Stimulated activated CD4-positive, alpha-beta T cell treated with anti-CD3 and anti-CD28 coated beads, Interleukin-1b, Interleukin-23, amount 100 ng/mL, for 1 hour (primary cell): Measurements from ENCODE around the gene SNTG2.

Source experiments
- DNase-seq, 2 donors: peaks; one replicate each; pipeline ENCODE4 v3.0.0-alpha.2; 2020; ENCODE audit warnings: low read depth in 2 of 2

Gene SNTG2

DNA sequence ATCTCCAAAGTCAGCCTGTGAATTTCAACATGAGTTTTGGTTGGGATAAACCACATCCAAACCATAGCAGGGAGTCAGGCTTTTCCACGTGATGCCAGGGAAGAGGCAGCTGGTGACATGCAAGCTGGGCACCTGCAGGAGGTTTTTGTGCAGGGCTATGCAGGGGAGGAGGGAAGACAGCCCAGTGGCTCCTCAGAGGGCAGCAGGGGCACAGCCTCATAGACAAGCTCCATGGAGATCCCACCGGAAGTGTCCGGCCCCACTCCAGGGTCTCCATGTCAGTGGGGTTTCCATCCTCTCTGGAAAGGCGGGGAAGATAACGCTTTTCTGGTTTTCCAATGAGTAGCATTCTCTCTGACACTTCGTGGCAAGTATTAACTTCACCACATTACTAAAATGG lies 327.0 kb downstream of the SNTG2 start:
- DNase-seq, result no peak

DNA sequence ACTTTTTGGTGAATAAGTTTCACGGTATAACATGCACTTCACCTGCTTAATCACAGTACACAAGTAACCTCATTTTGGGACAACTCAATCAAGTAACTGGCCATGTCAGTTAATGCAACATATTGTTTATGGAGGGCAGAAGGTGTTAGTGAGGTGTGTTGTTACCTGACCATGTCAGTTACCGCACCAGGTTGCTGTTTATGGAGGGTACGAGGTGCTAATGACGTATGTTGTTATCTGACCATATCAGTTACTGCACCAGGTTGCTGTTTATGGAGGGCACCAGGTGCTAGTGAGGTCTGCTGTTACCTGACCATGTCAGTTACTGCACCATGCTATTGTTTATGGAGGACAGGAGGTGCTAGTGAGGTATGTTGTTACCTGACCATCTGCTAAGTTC lies 327.5 kb downstream of the SNTG2 start:
- DNase-seq, result no peak

DNA sequence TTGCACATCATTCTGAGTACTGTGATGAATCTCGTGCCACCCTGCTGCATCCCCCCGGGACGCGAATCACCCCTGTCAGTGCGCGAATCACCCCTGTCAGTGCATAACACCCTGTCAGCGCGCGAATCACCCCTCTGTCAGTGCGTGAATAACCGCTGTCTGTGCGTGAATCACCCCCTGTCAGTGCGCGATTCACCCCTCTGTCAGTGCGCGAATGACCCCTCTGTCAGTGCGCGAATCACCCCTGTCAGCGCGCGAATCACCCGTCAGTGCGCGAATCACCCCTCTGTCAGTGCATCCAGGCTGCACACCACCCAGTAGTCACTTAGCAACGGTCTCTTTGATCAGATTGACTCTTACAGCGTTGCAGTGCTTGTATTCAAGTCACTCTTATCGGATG lies 328.2 kb downstream of the SNTG2 start:
- DNase-seq, result no peak

DNA sequence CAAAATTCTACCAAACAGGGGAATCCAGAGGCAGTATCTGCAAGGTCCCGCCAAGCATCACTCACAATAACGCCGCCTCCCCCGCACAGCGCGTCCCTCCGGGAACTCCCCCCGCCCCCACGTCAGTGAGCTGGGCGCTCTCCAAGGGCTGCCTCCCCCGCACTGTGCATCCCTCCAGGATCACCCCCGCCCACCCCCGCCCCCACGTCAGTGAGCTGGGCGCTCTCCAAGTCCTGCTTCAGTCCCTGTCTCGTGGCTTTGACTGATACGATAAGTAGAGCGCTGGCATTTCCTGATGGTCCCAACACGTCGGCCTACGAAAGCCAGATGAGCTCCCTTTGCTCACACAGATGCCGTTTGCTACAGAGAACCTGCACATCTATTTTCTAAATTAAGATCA lies 331.9 kb downstream of the SNTG2 start:
- DNase-seq, result no peak

DNA sequence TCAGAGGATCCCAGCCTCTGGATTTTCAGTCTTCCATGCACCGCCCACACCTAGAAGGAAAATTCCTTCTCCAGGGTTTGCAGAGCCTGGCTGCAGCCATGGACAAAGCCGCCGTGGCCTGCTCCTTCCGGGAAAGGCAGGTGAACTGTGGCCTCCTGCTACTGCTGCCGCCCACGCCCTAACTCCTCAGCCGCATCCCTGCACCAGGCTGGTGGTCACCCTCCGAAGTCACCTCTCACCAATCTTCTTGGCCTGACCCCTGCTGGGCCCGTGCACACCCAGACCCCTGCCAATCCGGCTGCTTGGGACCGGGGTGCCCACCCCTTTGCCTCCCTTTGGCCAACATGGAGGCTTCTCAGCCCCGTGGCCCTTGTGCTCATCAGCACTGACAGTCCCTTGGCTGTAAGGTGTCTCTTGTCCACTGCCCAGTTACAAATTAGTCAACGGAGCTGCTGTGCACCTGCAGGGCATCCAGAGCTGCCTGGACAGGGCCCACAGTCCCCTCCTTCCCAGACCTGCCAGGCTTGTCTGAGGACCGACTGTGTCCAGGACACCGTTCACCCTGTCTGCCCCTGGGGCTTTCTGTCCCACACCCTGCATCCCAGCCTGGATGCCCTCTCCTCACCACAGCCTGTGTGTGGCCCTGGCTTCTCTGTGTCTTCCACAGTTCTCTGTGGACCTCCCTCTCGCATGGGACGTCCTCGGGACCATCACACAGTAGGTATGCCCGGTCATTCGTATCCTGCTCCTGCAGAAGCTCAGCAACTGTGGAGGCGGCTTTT lies 332.6 kb downstream of the SNTG2 start:
- no peak for DNase-seq

DNA sequence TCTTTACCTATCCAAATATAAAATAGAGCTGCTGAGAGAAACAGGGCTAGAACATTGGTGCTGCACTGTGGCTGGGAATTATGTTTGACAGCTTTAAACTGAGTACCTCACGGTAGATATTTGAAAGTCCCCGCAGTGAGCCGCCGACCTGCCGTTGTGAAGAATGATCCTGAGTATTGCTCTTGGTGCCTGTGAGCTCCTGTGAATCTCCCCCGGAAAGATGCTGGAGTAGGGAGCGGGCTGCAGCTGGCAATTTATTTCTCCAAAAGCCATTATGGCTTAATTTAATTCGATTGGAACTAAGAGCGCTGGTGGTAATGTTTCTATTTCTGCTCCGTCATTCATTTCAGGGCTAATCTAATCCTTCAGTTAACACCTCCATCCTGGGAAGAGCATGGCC lies 333.2 kb downstream of the SNTG2 start:
- no peak for DNase-seq

DNA sequence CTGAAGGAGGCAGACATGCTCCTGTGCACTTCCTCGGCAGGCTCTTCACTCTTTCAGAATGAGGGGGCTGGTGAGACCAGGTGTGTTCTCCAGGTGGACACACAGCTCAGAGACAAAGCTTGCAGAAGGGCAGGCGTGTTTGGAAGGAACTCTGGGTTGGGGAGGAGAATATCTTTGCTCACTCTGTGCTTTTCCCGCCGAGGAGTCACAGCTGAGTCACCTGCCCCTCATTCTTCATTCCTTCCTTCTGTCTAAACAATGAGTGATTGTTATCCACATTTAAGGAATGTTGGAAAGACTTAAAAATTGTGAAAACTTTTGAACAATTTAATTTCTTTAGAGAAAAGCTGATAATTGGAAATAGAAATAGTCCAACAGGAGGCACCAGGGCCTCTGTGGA lies 336.3 kb downstream of the SNTG2 start:
- no peak for DNase-seq

DNA sequence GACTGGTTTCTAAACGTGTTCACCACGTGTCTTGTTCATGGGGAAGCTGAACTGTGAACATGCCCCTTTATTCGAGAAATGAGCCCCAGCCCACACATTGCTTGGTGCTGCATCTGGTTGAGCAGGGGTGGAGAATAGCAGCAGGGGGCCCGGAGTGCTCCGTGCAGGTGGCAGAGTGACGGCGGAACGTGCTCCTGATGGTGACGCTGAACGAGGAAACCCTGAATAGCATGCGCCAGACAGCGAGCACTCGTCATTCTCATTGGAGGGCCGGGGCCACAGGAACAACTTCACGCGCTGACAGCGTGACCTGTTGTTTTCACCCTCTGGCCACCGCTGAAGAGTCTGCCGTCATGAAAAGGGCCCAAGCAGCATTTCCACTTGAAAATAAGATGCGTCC lies 336.8 kb downstream of the SNTG2 start:
- DNase-seq, result no peak

DNA sequence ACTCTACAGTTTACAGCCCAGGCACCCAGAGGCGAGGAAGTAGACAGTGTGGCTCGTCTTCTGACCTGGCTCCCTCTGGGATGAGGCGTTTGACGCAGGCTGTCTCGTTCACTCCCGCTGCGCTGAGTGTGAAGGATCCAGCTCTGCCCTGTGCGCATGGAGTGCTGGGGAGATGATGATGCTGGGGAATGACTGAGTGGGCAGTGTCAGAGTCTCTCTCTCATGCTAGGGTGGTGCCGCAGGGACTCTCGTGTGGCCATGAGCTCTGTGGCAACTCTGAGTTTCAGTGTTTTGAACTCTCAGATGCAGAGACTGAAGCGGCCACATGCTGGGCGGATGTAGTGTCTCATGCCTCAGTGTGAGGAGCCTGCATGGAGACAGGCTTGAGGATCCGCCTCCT lies 344.3 kb downstream of the SNTG2 start:
- no peak for DNase-seq

DNA sequence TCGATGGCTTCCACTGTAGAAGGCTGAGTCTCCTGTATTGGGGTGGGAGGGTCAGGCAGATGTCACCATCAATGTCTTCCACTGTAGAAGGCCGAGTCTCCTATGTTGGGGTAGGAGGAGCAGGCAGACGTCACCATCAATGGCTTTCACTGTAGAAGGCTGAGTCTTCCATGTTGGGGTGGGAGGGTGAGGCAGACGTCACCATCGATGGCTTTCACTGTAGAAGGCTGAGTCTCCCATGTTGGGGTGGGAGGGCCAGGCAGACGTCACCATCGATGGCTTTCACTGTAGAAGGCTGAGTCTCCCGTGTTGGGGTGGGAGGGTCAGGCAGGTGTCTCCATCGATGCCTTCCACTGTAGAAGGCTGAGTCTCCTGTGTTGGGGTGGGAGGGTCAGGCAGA lies 345.1 kb downstream of the SNTG2 start:
- no peak for DNase-seq

DNA sequence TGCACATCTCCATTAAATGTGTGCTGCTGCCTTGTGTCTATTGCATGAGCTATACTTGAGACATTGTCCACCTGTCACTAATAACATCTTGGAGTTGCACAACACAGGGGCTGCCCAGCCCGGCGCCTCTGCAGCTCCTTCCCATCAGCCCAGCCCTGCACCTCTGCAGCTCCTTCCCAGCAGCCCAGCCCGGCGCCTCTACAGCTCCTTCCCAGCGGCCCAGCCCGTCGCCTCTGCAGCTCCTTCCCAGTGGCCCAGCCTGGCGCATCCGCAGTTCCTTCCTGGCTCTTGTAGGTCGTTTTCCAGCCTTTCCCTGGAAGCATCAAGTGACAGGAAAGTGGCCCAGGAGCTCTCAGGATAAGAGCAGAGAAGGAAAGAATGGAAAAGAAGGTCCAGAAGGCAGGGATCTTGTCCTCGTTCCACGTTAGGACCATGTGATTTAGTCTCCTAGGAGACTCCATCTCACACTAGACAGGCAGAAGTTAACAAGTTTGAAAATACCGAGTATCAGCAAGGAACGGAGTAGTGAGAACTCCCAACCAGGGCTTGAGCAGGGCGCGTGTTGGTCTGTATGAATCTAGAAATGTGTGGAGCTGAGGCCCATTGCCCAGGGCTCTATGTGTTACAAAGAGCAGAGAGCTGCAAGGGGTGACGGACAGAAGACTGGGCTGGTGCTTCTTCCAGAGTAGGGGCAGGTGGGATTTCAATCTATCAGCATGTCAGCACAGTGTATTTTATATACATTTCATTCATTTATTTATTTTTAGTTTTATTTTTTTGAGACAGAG lies 346.9 kb downstream of the SNTG2 start:
- no peak for DNase-seq

DNA sequence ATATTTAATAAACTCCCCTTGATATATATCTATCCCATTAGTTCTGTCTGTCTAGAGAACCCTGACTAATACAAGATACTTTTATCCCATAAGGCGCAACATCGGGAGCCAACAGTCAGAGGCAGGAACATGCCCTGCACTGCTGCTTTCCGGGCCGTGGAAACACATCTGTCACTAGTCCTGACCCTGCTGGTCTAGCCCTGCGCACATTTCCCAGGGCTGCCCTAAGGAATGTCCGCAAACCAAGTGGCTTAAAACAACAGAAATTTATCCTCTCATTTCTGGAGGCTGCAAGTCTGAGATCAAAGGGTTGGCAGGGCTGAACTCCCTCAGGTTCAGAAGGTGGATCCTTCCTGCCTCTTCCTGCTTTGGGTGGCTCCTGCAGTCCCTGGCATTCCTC lies 348.4 kb downstream of the SNTG2 start:
- no peak for DNase-seq

DNA sequence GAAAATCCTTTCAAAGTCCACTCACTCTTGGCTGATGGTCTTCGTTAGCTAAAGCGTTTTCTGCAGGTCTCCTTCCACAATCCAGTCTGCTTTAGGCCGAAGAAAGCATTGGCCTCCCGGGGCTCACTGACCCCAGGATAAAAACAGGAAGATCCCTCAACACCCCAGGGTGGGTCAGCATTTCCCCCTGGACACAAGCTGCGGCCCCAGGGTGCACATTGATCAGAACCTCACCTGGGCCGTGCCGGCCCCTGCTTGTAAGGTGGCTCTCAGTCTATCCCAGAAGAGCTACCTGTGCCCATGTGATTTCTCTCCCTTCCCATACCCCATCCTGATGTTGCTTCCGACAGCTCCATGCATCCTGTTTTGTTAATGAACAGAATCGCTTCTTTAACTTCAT lies 349.6 kb downstream of the SNTG2 start:
- no peak for DNase-seq

DNA sequence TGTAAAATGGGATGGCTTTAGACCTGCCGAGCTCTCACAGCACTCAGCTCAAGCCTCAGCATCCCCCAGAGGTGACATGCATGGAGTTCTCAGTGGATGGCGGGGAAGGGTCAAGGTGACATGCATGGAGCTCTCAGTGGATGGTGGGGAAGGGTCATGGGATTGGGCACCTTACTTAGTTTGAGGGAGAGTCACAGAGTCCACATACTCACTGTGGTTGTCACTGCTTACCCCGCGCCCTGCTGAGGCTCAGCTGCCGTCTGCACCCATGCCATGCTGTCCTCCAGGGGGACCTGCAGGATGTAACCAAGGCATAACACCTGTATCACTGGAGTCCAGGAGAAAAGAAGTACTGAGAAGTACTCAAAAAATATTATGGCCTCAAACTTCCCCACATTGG lies 350.4 kb downstream of the SNTG2 start:
- no peak for DNase-seq

DNA sequence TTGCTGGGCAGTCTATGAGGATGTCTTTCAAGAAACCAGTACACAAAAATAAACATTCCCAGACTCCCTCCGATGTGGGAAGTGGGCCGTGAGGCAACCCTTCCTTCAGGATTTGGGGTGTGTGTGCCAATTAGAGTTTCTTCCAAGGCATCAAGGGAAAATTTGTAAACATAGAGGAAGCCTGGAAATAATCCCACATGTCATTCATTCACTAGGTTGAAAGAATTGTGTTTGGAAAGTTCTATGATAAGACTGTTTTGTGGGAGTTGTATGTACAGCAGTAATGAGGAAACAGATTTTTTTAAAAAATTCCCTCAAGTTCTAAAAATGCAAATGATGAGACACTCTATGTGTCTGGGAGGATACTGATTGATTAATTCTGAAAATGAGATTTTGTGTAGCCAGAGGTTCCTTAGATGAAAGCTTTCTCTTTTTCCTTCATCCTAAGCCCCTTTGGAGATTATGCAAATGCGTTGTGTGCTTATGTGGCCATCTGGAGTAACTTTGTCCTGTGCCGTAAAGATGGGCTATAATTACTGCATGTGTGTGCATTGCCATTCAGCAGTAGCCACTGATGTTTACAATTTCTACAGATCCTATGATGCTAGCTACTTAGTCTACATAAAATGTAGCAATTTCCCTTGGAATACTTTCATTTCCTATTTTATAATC lies 354.8 kb downstream of the SNTG2 start:
- DNase-seq, result no peak

DNA sequence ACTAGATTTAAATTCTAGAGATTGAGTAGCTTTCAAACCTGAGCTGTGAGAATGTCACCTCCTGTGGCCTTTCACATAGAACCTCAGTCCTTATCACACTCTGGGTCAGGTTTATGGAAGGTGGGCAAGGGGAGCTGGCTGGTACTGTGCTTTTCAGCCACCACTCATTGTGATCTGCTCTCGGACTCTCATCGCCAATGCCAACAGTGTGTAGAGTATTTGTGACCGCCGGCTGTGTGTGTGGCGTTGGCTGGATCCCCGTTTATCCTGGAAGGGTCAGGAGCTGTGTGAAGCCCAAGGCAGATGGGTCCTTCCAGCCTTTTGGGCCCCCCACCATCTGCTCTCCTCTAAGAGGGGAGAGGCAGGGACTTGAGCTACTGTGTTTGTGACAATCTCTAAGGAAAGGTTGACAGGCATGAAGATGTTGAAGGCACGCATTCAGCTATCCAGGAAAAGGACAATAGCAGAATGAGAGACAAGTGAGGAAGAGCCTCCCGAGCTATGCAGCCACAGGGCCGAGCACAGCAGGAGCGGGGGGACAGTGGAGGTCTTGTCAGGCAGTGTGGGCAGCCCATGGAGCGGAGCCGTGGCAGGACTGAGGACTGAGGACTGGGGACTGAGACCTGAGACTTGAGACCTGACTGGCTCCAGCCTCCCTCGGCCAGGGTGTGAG lies 355.5 kb downstream of the SNTG2 start:
- DNase-seq, result no peak

DNA sequence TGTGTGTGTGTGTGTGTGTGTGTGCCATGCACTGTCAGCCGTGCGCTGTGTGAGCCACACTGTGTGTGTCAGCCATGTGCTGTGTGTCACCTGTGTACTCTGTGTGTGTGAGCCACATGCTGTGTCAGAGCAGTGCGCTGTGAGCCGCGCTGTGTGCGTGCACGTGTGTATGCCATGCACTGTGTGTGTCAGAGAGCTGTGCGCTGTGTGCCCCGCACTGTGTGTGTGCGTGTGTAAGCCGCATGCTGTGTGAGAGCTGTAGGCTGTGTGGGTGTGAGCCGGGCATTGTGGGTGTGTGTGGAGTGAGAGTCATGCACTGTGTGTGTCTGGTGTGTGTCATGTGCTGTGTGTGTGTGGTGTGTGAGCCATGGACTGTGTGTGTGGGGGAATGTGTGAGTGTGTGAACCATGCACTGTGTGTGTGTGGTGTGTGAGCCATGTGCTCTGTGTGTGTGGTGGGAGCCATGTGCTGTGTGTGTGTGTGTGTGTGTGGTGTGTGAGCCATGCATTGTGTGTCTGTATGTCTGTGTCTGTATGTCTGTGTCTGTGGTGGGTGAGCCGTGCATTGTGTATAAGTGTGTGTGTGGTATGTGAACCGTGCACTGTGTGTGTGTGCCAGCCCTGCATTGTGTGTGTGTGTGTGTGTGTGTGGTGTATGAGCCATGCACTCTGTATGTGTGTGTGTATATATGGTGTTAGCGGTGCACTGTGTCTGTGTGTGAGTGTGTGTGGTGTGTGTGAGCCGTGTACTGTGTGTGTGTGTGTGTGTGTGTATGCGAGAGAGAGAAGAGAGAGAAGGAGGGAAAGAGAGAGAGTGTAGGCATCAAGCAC lies 356.3 kb downstream of the SNTG2 start:
- DNase-seq, result no peak

DNA sequence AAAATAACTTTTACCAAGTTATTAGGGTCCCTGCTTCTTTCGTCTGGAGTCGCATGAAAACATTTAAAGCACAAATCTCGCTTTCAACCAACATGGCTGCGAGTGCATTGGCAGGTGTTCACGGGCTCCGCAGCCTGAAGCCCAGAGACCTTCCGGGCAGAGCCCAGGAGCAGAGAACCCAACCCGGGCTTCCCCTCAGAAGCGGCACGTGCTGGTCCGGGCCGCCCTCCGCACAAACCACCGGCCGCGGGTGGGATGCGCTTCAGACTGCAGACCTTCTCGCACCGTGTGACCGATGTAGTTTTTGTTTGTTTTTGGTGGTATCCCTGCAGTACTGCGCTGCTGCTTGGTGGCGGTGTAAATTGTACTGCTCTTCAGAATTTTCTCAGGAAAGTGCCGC lies 357.0 kb downstream of the SNTG2 start:
- DNase-seq, result no peak

DNA sequence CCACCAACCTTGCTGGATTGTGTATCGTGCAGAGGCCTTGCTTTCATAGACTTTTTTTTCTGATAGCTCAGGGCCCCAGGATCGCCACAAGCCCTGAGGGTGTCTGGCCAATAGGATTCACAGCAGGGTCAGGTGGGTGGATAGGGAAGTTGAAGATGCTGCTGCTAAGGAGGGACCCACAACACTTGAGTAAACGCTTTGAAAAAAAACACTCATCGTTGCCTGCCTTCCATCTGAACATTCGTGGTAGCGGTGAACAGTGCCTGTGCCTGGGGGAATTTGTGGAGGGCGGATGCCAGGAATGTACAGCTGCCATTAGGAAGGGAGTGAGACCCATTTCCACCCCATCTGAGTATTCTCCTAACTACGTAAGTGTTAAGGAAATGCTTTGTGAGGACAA lies 358.0 kb downstream of the SNTG2 start:
- DNase-seq, result no peak

DNA sequence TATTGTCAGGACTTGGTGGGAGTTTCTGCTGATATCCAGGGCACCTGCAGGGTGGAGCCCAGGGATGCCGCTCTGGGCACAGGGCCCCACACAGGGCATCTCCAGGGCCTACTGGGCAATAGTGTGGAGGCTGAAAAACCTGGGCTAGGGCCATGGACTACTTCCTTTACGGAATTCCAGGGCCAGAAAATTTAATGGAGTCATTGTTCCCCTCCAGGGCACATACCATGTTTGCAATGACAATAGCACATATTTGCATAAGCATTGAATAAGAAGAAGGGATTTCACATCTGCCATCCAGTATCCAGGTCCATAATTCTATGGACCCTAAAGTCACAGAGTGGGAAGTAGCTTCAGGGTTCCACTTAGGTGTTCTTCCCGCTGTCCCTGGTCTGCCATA lies 358.9 kb downstream of the SNTG2 start:
- no peak for DNase-seq

DNA sequence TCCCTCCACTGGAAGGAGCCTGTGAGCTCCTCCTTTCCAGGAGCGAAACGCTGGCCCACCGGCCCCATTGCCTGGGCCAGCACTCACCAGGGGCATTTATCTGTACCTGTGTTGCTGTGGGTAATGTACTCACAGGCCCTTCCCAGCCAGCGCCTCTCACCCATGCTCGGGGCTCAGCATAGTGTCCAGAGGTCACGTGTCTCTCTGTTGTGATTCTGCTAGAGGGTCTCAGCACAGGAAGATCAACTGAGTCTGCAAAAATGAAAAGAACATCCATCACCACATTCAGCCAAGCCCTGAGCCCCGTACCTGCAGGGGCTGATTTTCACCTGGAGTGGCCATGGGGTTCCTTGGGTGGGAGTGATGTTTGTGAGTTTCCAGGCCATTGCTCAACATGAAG lies 359.6 kb downstream of the SNTG2 start:
- no peak for DNase-seq
